PFSK-1 (cell line): Measurements from ENCODE around the gene CHCHD10.

ENCODE experiments used
- FOXP2 ChIP-seq: optimal IDR thresholded peaks from 2 replicates; pipeline ENCODE3; 2011; ENCODE audit warnings: borderline replicate concordance, control low read depth, inconsistent platforms; ENCODE audit not compliant: insufficient read depth; ENCODE audit errors: extremely low read length, extremely low read depth
- POLR2AphosphoS5 ChIP-seq: IDR thresholded peaks from 2 replicates; pipeline ENCODE4 v1.6.1; 2012; ENCODE audit warnings: low read depth, mild to moderate bottlenecking, control low read depth, low read length, moderate library complexity
- REST ChIP-seq, 2 experiments: IDR thresholded peaks; 2 replicates each; pipeline versions ENCODE4 v1.6.1 to v1.8.0; 2011 to 2012; ENCODE audit warnings: low read depth in 2 of 2, low read length in 2 of 2, control low read depth in 1 of 2, inconsistent platforms in 1 of 2, mild to moderate bottlenecking in 1 of 2, moderate library complexity in 1 of 2; ENCODE audit not compliant: insufficient read depth in 1 of 2
- SIN3A ChIP-seq: IDR thresholded peaks from 2 replicates; pipeline ENCODE4 v1.6.1; 2012; ENCODE audit warnings: mild to moderate bottlenecking, low read length, moderate library complexity, borderline replicate concordance; ENCODE audit not compliant: insufficient read depth
- TAF1 ChIP-seq: IDR thresholded peaks from 2 replicates; pipeline ENCODE4 v1.6.1; 2012; ENCODE audit warnings: low read length, control low read depth, borderline replicate concordance; ENCODE audit not compliant: insufficient read depth

Gene CHCHD10

GRCh38 chr22:23773483-23774113 is 5.8 kb upstream of the CHCHD10 start:
- TF ChIP-seq SIN3A (no peak), FOXP2 (no peak), TAF1 (no peak), POLR2AphosphoS5 (no peak), REST (IDR thresholded peaks at IDR 0.05; ENCODE audit: insufficient read depth in 1 of 2, low read depth in 2 of 2, low read length in 2 of 2) (no peak)

GRCh38 chr22:23772649-23773473 is 5.1 kb upstream of the CHCHD10 start, which contains the start of gene MMP11:
Gene MMP11, plus strand, starts transcription at chr22:23772849. Its CDS starts 22 bp downstream, at chr22:23772871.
- TF ChIP-seq TAF1 = no peak
- no peak for TF ChIP-seq REST (IDR thresholded peaks at IDR 0.05; ENCODE audit: insufficient read depth in 1 of 2, low read depth in 2 of 2, low read length in 2 of 2)
- no peak for TF ChIP-seq FOXP2
- TF ChIP-seq POLR2AphosphoS5 = no peak
- TF ChIP-seq SIN3A = no peak

GRCh38 chr22:23772315-23772648 is 4.5 kb upstream of the CHCHD10 start:
- no peak for TF ChIP-seq POLR2AphosphoS5

GRCh38 chr22:23769321-23769965 is 1.7 kb upstream of the CHCHD10 start:
- no peak for TF ChIP-seq FOXP2
- no peak for TF ChIP-seq REST (IDR thresholded peaks at IDR 0.05; ENCODE audit: insufficient read depth in 1 of 2, low read depth in 2 of 2, low read length in 2 of 2)
- TF ChIP-seq POLR2AphosphoS5 = no peak
- no peak for TF ChIP-seq SIN3A
- no peak for TF ChIP-seq TAF1

- TF ChIP-seq TAF1 (no peak), FOXP2 (no peak)
Observed at GRCh38 chr22:23767303-23767672, 484 bp downstream of the CHCHD10 start.

- TF ChIP-seq FOXP2 = no peak
- TF ChIP-seq SIN3A = no peak
- TF ChIP-seq REST (IDR thresholded peaks at IDR 0.05; ENCODE audit: insufficient read depth in 1 of 2, low read depth in 2 of 2, low read length in 2 of 2) = no peak
- no peak for TF ChIP-seq POLR2AphosphoS5
- no peak for TF ChIP-seq TAF1
Observed at GRCh38 chr22:23764899-23765881, 2.6 kb downstream of the CHCHD10 start.
